Brain microvascular endothelial cell (primary cell): ENCODE measurements around the gene SPRYD4.

Experiments
- DNase-seq: peaks from one replicate; pipeline ENCODE4 v3.0.0-alpha.2; 2020
- H3K27ac ChIP-seq: fragments of 250-450 bp; sonication (Bioruptor Pico); 2 replicates; pipeline ENCODE4 v1.5.1; 2020; ENCODE audit warnings: mild to moderate bottlenecking, moderate library complexity
- H3K27me3 ChIP-seq: fragments of 250-450 bp; sonication (Bioruptor Pico); replicated peaks from 2 replicates; pipeline ENCODE4 v1.5.1; 2020; ENCODE audit warnings: mild to moderate bottlenecking
- H3K36me3 ChIP-seq: fragments of 250-450 bp; sonication (Bioruptor Pico); replicated peaks from 2 replicates; pipeline ENCODE4 v1.5.1; 2020; ENCODE audit warnings: mild to moderate bottlenecking
- H3K4me3 ChIP-seq: 2 replicates; pipeline ENCODE4 v1.5.1; 2011; ENCODE audit warnings: low read depth, mild to moderate bottlenecking, control low read depth, low read length, moderate library complexity
- in situ Hi-C: cut with HindIII; loops from 2 replicates; pipeline ENCODE4 v1.10.0; 2017; ENCODE audit warnings: low sequenced_read_pairs, low pct_ligation_motif_present
- TF ChIP-seq, protein P1 (sequence below): IDR thresholded peaks from 2 replicates; pipeline ENCODE4 v1.5.1; 2011; ENCODE audit warnings: low read depth, mild to moderate bottlenecking, moderate library complexity, low read length, control low read depth, inconsistent platforms; ENCODE audit errors: missing control alignments

The SPRYD4 gene

DNA sequence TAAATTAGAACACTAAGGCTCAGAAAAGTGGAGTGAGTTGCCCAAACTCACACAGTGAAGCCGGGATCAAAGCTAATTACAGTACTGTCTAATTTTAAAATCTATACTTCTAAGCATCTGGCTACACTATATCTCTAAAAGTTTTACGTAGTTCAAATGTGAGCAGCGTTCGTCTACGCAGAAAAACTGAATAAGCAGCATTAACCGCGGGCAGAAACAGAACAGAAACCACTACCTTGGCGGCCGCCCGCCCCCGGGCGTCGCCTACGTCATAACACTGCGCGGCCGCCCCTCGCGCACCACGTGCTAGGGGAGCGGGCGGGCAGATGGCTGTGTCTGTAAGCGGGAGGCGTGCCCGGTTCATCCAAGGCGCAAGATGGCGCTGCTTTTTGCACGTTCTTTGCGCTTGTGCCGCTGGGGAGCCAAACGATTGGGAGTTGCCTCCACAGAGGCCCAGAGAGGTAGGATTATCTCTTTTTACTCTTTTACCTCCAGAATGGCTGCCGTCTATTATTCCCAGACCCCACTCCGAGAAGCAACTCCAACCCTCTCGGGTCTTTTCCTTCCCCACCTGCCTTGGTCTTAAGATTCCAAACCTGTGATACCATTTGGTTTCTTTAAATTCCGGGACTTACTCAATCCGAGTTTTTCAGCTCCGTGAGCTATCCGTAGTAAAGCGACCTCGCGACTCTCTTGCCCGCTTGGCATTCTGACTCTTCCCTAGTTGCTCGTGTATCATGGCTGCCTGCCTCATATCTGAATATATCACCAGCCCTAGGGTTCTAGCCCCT, at the start of gene SPRYD4:
SPRYD4 (plus strand) TSS at position 363 of the 791 bp plus-strand sequence; CDS start at position 377, 14 bp downstream.
- H3K27ac ChIP-seq = peak within 1 kb of the TSS; percentile 79
- TF ChIP-seq, protein P1, sequence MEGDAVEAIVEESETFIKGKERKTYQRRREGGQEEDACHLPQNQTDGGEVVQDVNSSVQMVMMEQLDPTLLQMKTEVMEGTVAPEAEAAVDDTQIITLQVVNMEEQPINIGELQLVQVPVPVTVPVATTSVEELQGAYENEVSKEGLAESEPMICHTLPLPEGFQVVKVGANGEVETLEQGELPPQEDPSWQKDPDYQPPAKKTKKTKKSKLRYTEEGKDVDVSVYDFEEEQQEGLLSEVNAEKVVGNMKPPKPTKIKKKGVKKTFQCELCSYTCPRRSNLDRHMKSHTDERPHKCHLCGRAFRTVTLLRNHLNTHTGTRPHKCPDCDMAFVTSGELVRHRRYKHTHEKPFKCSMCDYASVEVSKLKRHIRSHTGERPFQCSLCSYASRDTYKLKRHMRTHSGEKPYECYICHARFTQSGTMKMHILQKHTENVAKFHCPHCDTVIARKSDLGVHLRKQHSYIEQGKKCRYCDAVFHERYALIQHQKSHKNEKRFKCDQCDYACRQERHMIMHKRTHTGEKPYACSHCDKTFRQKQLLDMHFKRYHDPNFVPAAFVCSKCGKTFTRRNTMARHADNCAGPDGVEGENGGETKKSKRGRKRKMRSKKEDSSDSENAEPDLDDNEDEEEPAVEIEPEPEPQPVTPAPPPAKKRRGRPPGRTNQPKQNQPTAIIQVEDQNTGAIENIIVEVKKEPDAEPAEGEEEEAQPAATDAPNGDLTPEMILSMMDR = peak; percentile 29
- peak; percentile 87 for DNase-seq
- peak within 1 kb of the TSS; percentile 94 for H3K4me3 ChIP-seq
- in situ Hi-C loops = no loop called here
- no peaks in the 10 kb centered on the region for H3K27me3 ChIP-seq
- no peaks in the 10 kb centered on the region for H3K36me3 ChIP-seq

DNA sequence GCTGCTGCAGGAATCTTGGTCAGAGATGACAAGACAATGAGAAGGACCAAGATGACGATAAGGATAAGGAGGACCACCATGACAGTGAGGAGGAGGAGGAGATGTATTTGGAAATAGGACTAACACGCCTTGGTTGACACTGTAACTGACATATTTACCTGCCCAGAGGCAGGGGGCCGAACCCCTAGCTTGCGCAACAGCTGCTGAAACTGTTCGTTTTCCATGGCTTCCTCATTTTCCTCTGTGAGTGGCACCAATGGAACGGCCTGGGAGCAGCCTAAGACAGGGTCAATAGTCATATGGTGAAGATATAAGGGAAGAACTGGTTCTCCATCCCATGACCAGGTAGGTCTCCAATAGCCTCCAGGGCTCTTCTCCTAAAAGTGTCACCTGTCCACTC, 48.0 kb upstream of the SPRYD4 start:
- TF ChIP-seq, protein P1 = no peak
- in situ Hi-C loops = no loop called here
- Histone ChIP-seq H3K4me3 (no peak overlapping the region), H3K27ac (no peak overlapping the region), H3K27me3 (no peaks in the 10 kb centered on the region), H3K36me3 (no peaks in the 10 kb centered on the region)
- no peak for DNase-seq

DNA sequence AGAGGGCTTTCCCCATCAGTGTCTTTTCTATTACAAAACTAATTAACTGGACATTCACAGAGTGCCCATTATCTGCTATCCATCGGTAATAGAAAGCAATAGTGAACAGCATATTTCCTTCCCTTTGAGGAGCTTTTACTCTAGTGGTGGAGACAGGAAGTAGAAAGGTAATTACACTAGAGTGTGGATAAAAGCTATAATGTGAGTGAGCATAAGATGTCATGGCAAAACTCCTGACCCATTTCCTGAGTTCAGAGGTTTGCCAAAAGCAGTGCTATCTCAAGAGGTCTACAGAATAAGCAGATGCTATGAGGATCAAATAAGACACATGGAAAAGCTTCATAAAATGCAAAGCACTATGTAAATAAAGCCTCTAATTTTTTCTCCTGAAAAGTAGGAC, 43.2 kb upstream of the SPRYD4 start:
- in situ Hi-C loops = no loop called here
- H3K36me3 ChIP-seq = no peaks in the 10 kb centered on the region
- no peak for DNase-seq
- H3K27me3 ChIP-seq = no peaks in the 10 kb centered on the region
- H3K4me3 ChIP-seq = no peak overlapping the region
- no peak overlapping the region for H3K27ac ChIP-seq
- TF ChIP-seq, protein P1 = no peak

DNA sequence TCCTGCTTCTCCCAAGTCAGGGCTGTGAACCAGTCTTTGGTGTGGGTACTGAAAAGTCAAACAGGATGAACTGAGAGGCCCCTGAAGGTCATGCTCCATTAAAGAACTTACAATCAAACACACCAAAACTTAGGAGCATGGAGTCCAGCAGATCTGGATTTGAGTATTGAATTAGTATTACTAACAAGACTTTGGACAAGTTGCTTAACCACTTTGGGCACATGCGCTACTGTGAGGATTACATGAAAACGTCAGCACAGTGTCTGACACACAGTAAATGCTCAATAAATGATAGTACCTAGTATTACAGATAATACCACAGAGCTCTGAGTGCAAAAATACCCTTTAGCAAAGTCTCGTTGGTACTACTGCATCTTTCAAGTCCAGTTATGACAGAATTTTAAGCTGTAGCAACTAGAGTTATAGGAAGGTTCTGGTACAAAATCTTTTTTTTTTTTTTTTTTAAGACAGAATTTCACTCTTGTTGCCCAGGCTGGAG, 42.4 kb upstream of the SPRYD4 start:
- Histone ChIP-seq H3K27me3 (no peaks in the 10 kb centered on the region), H3K27ac (no peak overlapping the region), H3K4me3 (no peak overlapping the region), H3K36me3 (no peaks in the 10 kb centered on the region)
- in situ Hi-C loops = no loop called here
- no peak for DNase-seq
- TF ChIP-seq, protein P1 = no peak

DNA sequence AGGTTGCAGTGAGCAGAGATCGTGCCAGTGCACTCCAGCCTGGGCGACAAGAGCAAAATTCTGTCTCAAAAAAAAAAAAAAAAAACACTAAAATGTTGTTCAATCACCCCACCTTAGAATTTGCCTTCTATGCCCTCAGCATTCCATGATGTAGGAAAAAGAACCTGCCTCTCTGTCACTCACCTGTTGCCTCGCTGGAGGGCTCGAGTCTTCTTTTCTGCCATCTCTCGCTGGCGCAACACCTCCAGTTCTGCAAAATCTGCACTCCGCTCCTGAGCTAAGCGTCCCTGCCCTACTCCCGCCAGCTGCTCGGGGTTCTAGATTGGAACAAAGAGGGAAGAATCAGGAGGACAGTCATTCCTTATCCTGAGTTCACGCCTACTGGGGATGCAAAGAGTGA, 37.1 kb upstream of the SPRYD4 start:
- no peak for DNase-seq

More for the DNA sequence above, 37.1 kb upstream of the SPRYD4 start:
- TF ChIP-seq, protein P1 = no peak
- in situ Hi-C loops = no loop called here
- H3K27me3 ChIP-seq = no peaks in the 10 kb centered on the region
- no peaks in the 10 kb centered on the region for H3K36me3 ChIP-seq
- no peak overlapping the region for H3K4me3 ChIP-seq
- no peak overlapping the region for H3K27ac ChIP-seq
